Endometrium (tissue), 2 donors: ENCODE results near the gene AK4.

Experiments
- FAIRE-seq: peaks from 2 replicates; lab custom pipeline; 2012; peaks lifted over from hg19 to GRCh38; lab: Jason Lieb, UNC
- donor health status: control.
- donor health status: control.

AK4 gene

GRCh38 chr1:65279070-65279779 is 131.2 kb downstream of the AK4 start:
- no peak for FAIRE-seq
